ENCODE results near the gene LYST.

Gene LYST

GRCh38 chr1:235883261-235883927 lies 16.7 kb upstream of the LYST start:
- peak; percentile 96 for DNase-seq

- no peak for DNase-seq
Measured at GRCh38 chr1:235882816-235883215, 16.1 kb upstream of the LYST start.

GRCh38 chr1:235881930-235882700 lies 15.4 kb upstream of the LYST start:
- no peak for DNase-seq

- DNase-seq = no peak
Measured at GRCh38 chr1:235878082-235878811, 11.5 kb upstream of the LYST start.

- no peak for DNase-seq
Measured at GRCh38 chr1:235876402-235876841, 9.7 kb upstream of the LYST start.

GRCh38 chr1:235875036-235875597 lies 8.4 kb upstream of the LYST start:
- no peak for DNase-seq

- no peak for DNase-seq
Measured at GRCh38 chr1:235874261-235874660, 7.6 kb upstream of the LYST start.

GRCh38 chr1:235873571-235873970 lies 6.9 kb upstream of the LYST start:
- DNase-seq = no peak

GRCh38 chr1:235873045-235873444 lies 6.3 kb upstream of the LYST start:
- no peak for DNase-seq

GRCh38 chr1:235872270-235872669 lies 5.6 kb upstream of the LYST start:
- no peak for DNase-seq

GRCh38 chr1:235867903-235868469 lies 1.3 kb upstream of the LYST start:
- DNase-seq = no peak

GRCh38 chr1:235866913-235867845 lies 473 bp upstream of the LYST start:
- DNase-seq = peak; percentile 91

GRCh38 chr1:235865565-235866204 lies 1.0 kb downstream of the LYST start:
- DNase-seq = no peak

GRCh38 chr1:235864931-235865525 lies 1.7 kb downstream of the LYST start:
- DNase-seq = peak; percentile 20

GRCh38 chr1:235864469-235864868 lies 2.2 kb downstream of the LYST start:
- DNase-seq = no peak

GRCh38 chr1:235863699-235864093 lies 3.0 kb downstream of the LYST start:
- no peak for DNase-seq

GRCh38 chr1:235861857-235862256 lies 4.8 kb downstream of the LYST start:
- DNase-seq = no peak

GRCh38 chr1:235860829-235861228 lies 5.9 kb downstream of the LYST start:
- no peak for DNase-seq

- DNase-seq = no peak
Measured at GRCh38 chr1:235859789-235860188, 6.9 kb downstream of the LYST start.

- no peak for DNase-seq
Measured at GRCh38 chr1:235858766-235859165, 7.9 kb downstream of the LYST start.

- peak; percentile 56 for DNase-seq
Measured at GRCh38 chr1:235857756-235858155, 8.9 kb downstream of the LYST start.
